Erythroblast (primary cell): ENCODE data around the gene ZNF420.

Source experiments
- GATA1 ChIP-seq: IDR thresholded peaks from 2 replicates; pipeline ENCODE4 v1.6.1; 2011; ENCODE audit warnings: low read depth, mild to moderate bottlenecking, control low read depth, low read length, moderate library complexity
- POLR2A ChIP-seq: IDR thresholded peaks from 2 replicates; pipeline ENCODE4 v1.6.1; 2011; ENCODE audit warnings: mild to moderate bottlenecking, low read length

- TF ChIP-seq POLR2A (no peak), GATA1 (no peak)
These were observed 4.1 kb downstream of the ZNF420 start for GRCh38 chr19:37082307-37082706.
